Measurements from ENCODE around the gene HSPH1. TPM values are rescaled to one million over a fixed set of nuclear protein-coding genes. Genes with fewer than 3 reads are reported as not detected.

The HSPH1 gene
- total RNA-seq, 1 experiment from 2014 or later = 116 TPM

- no peak overlapping the region for H2AFZ ChIP-seq (ENCODE audit: low read depth, low read length, poor library complexity, severe bottlenecking)
- H3K9ac ChIP-seq (ENCODE audit: low read length) = no peak overlapping the region
- H3K36me3 ChIP-seq (ENCODE audit: control insufficient read depth in 1 of 2, insufficient read depth in 2 of 2, low read length in 2 of 2) = no peaks in the 10 kb centered on the region
- no peaks in the 10 kb centered on the region for H3K9me2 ChIP-seq (ENCODE audit: insufficient read depth)
- ChIA-PET CTCF (no interaction called here), RAD21 (ENCODE audit: low non-redundant PET in 1 of 2, low total read pairs in 2 of 2, uncharacterized antibody in 2 of 2, unreplicated experiment in 2 of 2) (no interaction called here), POLR2A (no interaction called here)
- H3K4me3 ChIP-seq (replicated peaks in 1 of 2; ENCODE audit: low read depth in 1 of 2, low read length in 2 of 2) = no peak overlapping the region
- intact Hi-C loops (cut with micrococcal nuclease) = no loop called here
- DNase-seq (ENCODE audit: low read depth, low spot score) (no peak), ATAC-seq (no peak)
- H4K20me1 ChIP-seq (ENCODE audit: insufficient read depth) = no peaks in the 10 kb centered on the region
- no peak for TF ChIP-seq ZBTB33 (IDR thresholded peaks at IDR 0.05; ENCODE audit: extremely low read depth, insufficient replicate concordance, low read length)
- H3K4me1 ChIP-seq (ENCODE audit: control insufficient read depth in 1 of 2, insufficient read depth in 2 of 2, low read length in 2 of 2) = no peaks in the 10 kb centered on the region
- H3K79me2 ChIP-seq (ENCODE audit: insufficient read depth, low read length) = no peaks in the 10 kb centered on the region
- peaks cover 8% of the 10 kb centered on the region; the same call in 1 of the 2 replicates for H3K27me3 ChIP-seq (ENCODE audit: insufficient read depth, low read length)
- H3K9me3 ChIP-seq (ENCODE audit: control insufficient read depth in 1 of 2, insufficient read depth in 1 of 2, low read depth in 1 of 2, low read length in 2 of 2) = no peaks in the 10 kb centered on the region
- H3K4me2 ChIP-seq (ENCODE audit: low read length) = no peak overlapping the region
- BruUV-seq (replicated peaks) = no TSS peak
- no peak overlapping the region for H3K27ac ChIP-seq (ENCODE audit: low read depth, low read length)
These were observed 71.6 kb downstream of the HSPH1 start for GRCh38 chr13:31090096-31090495.

GRCh38 chr13:31089649-31090048, 72.1 kb downstream of the HSPH1 start:
- no peaks in the 10 kb centered on the region for H4K20me1 ChIP-seq (ENCODE audit: insufficient read depth)
- POLR2A ChIA-PET = no interaction called here
- CTCF ChIA-PET = no interaction called here
- H3K79me2 ChIP-seq (ENCODE audit: insufficient read depth, low read length) = no peaks in the 10 kb centered on the region
- H3K36me3 ChIP-seq (ENCODE audit: control insufficient read depth in 1 of 2, insufficient read depth in 2 of 2, low read length in 2 of 2) = no peaks in the 10 kb centered on the region
- no peak overlapping the region for H3K4me2 ChIP-seq (ENCODE audit: low read length)
- DNase-seq (ENCODE audit: low read depth, low spot score) (no peak), ATAC-seq (no peak)
- H3K4me3 ChIP-seq (replicated peaks in 1 of 2; ENCODE audit: low read depth in 1 of 2, low read length in 2 of 2) = no peak overlapping the region
- no TSS peak for BruUV-seq (replicated peaks)
- H3K9me2 ChIP-seq (ENCODE audit: insufficient read depth) = no peaks in the 10 kb centered on the region
- no peak overlapping the region for H3K9ac ChIP-seq (ENCODE audit: low read length)
- no peak overlapping the region for H3K27ac ChIP-seq (ENCODE audit: low read depth, low read length)
- TF ChIP-seq TCF7L2 (IDR thresholded peaks at IDR 0.05; ENCODE audit: borderline replicate concordance, extremely low read depth, insufficient read depth, insufficient read length) = no peak
- no peak for TF ChIP-seq SRF (IDR thresholded peaks at IDR 0.05; ENCODE audit: low read depth)
- H3K27me3 ChIP-seq (ENCODE audit: insufficient read depth, low read length) = peaks cover 8% of the 10 kb centered on the region; the same call in 1 of the 2 replicates
- no peaks in the 10 kb centered on the region for H3K4me1 ChIP-seq (ENCODE audit: control insufficient read depth in 1 of 2, insufficient read depth in 2 of 2, low read length in 2 of 2)
- RAD21 ChIA-PET (ENCODE audit: low non-redundant PET in 1 of 2, low total read pairs in 2 of 2, uncharacterized antibody in 2 of 2, unreplicated experiment in 2 of 2) = no interaction called here
- H2AFZ ChIP-seq (ENCODE audit: low read depth, low read length, poor library complexity, severe bottlenecking) = no peak overlapping the region
- intact Hi-C loops (cut with micrococcal nuclease) = no loop called here
- no peaks in the 10 kb centered on the region for H3K9me3 ChIP-seq (ENCODE audit: control insufficient read depth in 1 of 2, insufficient read depth in 1 of 2, low read depth in 1 of 2, low read length in 2 of 2)
